ENCODE results near the gene GALNTL6.

GRCh38 chr4:172650758-172651530 is 837.7 kb downstream of the GALNTL6 start:
- TF ChIP-seq CTCF (IDR thresholded peaks at IDR 0.05) (no peak), POLR2A (IDR thresholded peaks at IDR 0.05) (no peak), POLR2AphosphoS5 (IDR thresholded peaks at IDR 0.05) (no peak)
